SK-N-DZ (cell line): Measurements from ENCODE around the gene SFXN4.
A peak's percentile ranks its signal among the peaks of the same experiment; 100 is the strongest.
"Not testable (repeated sequence)": the region's sequence is repeated elsewhere in the genome, so short reads cannot be mapped to it uniquely, and the experiment has no call there.

Source experiments
- DNase-seq: peaks from one replicate; pipeline ENCODE4 v3.0.0-alpha.2; 2015; ENCODE audit warnings: low spot score

Gene SFXN4

DNA sequence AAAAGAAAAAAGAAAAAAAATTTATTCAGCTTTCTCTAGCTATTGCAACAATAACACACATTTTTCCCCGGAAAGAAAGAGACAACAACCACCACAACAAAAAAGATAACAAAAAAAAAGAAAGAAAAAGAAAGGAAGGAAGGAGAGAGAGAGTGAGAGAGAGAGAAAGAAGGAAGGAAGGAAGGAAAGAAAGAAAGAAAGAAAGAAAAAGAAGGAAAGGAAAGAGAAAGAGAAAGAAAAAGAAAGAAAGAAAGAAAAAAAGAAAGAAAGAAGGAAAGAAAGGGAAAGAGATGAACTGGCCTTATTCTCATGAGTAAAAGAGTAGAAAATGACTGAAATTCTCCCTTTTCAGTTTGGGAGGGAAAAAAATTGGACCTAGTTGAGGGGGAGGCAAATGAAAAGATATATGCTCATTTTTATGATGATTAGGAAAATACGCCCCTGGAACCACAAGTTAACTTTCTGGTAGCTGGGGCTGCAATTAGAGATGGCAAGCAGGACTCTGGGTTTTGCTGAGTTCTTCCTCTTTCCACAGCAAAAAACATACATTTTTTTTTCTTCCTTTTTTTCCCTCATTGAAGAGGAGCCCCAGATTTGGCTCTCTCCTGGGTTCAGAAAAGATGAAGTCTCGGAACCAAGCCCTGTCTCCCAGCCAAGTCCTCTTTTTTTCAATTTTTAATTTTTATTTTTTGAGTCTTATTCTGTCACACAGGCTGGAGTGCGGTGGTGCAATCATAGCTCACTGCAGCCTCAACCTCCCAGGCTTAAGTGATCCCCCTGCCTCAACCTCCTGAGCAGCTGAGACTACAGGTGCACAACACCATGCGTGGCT, 25.7 kb upstream of the SFXN4 start:
- no peak for DNase-seq

DNA sequence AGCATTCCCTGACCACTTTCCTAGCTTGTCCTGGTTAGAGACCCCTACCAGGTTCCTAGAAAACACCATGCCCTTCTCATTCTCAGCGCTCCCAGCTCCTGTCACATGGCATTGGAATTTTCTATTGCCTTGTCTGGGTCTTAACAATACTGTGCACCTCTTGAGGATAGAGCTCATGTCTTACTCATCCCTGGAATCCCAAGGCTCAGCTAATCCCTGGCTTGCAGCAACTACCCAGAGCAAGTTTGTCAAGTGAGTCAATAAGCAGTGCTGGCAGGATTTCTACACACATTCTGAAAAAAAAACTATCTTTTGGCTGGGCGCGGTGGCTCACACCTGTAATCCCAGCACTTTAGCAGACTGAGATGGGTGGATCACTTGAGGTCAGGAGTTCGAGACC, 24.8 kb upstream of the SFXN4 start:
- DNase-seq, result no peak

DNA sequence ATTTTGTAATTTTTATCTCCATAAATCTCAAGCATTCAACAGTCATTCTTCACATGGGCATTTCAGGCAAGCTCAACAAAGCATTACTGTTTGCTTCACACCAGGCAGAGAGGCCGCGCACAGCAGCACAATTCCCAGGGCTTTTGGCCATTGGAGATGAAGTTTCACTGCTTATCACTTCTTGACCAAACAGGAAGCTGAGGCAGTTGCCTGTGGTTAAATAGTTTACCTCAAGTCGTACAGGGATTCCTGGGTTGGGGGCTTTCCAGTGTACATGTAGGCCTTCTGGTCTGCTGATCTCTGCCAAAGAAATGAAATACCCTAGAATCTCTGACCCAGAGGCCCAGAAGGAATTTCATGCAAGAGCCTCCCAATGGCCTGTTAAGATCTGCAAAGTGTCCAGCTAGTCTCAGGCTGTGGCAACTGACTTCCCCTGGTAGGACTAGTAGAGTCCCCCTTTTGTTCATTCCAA, 24.3 kb upstream of the SFXN4 start:
- no peak for DNase-seq

DNA sequence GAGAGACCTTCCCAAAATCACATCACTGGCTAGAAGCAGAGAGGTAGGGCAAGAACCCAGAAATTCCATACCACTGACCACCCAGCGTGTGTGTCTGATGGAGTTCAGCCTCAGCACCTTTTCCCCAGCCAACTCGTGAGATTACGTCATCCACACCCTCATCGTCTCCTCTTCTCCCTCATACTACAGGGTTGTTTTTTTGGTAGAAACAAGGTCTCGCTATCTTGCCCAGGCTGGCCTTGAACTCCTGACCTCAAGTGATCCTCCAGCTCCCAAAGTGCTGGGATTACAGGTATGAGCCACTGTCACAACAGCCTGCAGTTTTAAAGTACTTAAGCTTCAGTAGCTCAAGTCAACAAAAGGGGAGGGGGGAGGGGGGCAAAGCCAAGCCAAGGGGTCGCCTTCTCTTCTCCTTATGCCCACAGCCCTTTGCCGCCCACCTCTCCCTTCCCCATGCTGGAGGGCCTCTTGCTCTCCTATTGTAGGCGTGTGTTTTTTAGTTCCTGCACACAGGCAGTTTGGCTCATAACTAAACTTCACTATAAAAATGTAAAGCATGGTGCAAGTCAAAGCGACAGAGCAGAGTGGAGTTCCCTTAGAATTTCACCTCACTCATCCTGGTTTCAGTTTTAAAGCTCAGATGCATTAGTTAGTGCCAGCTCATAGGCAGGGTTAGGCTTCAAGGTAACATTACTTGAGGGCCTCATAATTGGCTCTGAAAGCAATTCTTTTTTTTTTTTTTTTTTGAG, 18.3 kb upstream of the SFXN4 start:
- DNase-seq, result no peak

DNA sequence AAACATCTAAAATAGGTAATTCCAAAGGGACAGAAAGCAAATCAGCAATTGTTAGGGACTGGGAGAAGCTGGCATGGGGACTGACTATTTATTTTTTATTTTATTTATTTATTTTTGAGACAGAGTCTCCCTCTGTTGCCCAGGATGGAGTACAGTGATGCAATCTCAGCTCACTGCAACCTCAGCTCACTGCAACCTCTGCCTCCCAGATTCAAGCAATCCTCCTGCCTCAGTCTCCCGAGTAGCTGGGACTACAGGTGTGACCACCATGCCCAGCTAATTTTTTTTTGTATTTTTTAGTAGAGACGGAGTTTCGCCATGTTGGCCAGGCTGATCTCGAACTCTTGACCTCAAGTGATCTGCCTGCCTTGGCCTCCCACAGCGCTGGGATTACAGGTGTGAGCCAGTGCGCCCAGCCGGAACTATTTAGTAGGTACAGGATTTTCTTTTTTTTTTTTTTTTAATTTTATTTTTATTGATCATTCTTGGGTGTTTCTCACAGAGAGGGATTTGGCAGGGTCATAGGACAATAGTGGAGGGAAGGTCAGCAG, 15.4 kb upstream of the SFXN4 start:
- not testable (repeated sequence) for DNase-seq

DNA sequence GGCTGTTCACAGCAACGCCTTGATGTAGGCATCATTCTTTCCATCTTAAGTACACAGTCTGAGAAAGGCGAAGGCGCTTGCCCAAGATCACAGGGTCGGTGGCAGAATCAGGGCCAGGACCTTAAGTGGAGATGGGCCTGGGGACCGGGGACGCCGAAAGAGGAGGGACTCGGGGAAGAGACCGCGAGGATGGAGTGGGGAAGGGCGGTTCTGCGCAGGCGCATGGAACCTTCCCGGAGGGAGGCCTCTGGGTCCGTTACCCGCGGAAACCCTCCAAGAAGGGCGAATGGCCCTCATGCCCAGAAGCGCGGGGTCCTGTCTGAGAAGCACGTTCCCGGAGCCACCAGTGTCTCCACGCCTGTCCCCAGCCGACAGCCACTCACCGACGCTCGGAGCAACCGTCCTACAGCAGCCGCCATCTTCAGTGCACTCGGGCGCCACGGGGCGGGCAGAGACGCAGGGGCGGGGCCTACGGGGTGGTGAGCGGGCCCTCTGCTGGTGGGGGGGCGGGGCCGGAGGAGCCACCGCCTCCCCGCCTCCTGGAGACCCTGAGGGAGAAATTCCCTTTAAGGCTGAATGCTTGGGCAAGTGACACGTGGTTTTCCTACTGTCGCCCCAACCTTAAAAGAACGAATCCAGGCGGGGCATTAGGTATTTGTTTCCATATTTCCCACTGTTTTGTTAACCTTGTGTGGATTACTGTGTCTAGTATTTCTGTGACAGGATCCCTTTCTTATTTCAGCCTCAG, 13.0 kb upstream of the SFXN4 start, which contains the start of gene PRDX3:
Gene PRDX3, minus strand, starts transcription at position 441 of the 748 bp plus-strand sequence. Its CDS starts 22 bp downstream, at position 419.
- DNase-seq, result peak; percentile 92

DNA sequence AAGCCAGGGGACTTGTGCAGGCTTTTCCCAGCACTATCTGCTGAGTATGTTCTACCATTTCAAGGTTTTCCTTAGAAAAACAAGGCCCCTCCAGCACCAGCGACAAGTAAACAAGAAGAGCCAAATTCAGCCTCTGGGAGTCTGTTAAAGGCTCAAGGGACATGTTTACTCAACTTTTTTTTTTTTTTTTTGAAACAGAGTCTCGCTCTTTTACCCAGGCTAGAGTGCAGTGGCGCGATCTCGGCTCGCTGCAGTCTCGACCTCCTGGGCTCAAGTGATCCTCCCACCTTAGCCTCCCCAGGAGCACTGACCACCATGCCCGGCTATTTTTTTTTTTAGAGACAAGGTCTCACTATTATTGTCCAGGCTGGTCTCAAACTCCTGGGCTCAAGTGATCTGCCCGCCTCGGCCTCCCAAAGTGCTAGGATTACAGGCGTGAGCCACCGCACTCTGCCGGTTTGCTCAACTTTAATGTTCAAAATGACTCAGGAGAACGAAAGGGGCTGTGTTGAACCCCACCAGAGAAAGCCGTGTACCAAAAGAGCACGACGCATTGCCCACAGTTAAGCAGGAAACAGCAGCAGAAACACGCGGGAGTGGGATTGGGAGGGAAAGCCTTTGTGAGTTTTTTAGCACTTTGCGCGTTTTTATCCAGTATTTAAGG, 12.3 kb upstream of the SFXN4 start:
- no peak for DNase-seq

DNA sequence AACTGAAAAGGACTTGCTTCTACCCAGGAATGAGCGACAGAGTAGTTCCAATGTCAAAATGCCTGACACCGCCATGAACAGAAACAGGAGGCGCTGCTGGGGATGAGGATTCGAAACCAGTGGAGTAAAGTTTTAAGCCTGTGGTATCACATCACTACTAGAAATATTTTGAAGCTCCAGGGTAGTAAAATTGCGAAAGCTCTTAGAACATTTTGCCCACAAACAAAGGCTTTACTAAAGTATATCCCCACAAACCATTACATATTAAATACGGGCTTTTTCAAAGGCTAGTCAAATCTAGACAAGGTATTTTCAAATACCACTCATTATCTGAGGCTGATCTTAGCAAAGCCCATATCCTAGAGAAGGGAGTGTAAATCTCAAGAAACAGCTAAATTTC, 10.7 kb upstream of the SFXN4 start:
- no peak for DNase-seq

DNA sequence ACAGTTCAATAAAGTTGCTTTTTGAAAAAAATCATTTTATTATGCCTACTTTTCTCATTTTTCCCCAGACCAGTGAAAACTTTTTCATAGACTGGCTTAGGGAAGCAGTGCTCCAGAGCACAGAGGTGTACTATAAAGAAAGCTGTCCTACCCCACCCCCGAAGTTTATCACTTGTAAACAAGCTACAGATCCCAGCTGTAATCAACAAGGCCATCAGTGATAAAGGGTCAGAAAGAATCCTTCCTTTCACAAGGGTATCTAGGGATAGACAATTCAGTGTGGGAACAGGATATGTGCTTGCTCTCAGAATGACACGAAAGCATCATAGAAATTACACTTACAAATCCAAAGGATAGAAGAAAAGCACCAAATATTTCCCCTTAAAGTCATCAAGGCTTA, 8.6 kb upstream of the SFXN4 start:
- DNase-seq, result no peak

DNA sequence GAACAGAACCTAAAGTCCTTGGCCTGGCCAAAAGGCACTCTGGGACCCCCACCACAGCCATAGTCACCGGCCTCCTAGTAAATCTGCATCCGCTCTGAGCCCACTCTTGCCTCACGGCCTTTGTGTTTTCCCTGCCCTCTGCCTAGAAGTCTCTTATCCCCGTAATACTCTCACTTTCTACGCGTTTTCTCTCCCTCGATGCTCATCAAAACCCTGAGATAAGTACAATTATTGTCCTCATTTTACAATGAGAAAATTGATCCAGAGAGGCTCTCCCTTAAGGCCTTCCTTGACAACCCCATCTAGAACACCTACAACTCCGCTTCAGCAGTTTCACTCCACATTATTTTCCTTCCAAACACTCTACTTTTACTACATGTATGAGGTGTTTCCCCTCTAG, 1.5 kb upstream of the SFXN4 start:
- DNase-seq, result no peak

DNA sequence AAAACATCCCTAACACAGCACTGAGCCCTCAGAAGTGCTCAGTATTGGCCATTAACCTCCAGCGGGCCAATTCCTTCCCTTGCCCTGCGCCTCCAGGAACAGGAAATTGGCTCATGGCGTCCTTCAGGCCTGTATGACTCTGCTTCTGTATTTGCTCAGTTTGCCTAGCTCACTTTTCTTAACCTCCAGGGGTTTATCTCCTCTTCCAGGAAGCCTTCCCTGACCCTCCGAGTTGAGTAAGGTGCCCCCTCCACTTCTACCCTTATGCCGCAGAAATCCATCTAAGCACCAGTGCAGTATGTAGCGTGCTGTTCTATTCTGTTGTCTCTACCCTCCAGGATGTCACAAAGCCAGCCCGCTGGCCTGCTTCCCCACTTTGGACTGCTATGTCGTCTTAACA, 1.1 kb upstream of the SFXN4 start:
- no peak for DNase-seq

DNA sequence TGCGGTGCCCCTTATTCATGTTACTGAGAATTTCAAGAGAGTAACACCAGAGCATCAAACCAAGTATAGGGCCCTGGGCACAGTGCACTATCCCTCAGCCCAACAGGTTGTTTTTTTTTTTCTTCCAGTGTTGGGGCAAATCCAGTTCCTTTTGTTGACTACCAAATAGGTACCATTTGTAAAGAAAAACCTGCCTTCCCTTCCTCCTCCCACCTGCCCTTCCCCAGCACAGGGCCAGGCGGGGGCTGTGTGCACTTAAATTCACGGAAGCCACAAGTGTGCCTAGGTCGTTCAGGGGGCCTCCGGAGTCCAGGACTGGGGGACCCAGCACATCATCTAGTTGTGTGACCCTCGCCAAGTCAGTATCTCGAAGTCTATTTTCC, 595 bp upstream of the SFXN4 start:
- DNase-seq, result no peak

DNA sequence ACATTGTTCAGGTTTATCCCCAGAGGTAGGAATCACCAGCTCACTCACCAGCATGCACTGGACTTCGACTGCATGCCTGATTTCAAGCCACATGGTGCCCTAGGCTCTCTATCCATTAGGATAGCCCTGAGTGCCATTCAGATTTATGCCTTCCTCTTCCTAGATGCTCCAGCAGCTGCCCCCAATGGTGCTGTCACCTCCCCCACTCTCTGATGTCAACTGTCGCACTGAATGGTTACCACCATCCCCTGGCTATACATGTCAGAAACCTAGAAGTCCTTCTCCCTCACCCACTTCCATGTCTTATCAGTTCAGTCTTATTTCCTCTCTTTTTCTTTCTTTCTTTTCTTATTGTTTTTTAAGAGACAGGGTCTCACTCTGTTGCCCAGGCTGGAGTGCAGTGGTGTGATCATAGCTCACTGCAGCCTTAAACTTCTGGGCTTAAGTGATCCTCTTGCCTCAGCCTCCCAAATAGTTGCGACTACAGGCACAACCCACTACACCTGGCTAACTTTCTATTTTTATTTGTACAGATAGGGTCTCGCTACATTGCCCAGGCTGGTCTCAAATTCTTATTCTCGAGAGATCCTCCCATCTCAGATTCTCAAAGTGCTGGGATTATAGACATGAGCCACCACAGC, 2.9 kb downstream of the SFXN4 start:
- no peak for DNase-seq

DNA sequence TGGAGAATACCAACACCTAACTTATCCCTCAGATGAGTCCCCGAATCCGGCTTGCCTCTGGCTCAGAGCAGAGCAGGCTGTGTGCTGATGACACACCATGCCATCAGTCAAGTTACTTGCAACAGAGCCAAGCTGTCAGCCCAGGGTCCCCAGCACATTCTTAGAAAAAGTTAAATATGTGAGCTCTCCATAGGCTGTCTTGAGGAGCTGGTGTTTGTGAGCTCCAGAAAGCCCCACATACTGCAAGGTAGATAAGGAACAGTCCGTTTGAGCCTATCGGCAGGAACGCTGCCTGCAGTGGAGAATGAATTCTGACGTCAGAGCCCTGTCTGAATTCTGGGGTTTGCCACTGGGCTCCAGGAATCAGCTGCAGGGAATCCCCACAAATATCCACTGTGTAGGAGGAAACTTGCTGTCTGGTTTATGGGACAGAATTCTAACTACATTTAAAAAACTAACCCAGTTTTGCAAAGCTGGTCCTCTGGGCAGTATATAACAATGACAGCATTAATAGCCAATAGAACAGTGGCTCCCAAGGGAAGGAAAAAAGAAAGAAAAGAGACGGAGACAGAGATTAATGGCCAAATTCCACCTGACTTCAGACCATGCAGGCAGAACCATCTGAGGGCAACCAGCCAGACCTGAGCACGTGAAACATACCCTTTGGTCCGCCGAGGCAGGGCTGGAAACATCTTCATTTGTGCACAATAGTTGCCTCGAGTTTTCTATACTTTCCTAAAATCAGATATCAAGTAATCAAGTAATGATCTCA, 3.6 kb downstream of the SFXN4 start:
- DNase-seq, result no peak

DNA sequence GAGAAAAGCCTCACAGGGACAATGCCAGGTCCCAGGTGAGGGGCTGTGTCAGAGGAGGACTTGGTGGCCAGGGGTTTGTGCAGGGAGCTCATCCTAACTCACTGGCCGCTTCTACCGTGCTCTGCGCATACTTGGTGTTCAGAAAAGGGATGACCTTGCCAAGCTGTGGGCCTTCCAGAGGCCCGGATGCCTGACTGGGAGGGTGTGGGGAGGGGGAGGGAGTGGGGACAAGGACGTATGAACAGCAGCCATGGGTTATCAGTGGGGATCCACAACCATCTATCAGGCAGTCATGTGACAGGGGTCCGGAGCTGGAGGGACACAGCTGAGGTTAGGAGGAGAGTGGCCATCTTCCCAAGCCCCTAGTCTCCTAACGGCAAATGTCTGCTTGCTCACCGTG, 6.2 kb downstream of the SFXN4 start:
- no peak for DNase-seq

DNA sequence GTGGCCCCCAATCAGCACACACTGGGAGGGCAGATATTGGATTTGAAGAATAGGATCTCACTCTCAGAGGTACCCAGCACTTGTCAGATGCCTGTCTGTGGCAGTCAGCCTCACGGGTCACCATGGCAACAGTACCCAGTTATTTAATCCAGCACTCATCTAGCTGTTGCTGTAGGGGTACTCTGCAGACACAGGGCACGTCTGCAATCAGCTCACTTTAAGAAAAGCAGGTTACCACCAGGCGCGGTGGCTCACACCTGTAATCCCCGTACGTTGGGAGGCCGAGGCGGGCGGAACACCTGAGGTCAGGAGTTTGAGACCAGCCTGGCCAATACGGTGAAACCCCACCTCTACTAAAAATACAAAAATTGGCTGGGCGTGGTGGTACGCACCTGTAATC, 11.9 kb downstream of the SFXN4 start:
- no peak for DNase-seq

DNA sequence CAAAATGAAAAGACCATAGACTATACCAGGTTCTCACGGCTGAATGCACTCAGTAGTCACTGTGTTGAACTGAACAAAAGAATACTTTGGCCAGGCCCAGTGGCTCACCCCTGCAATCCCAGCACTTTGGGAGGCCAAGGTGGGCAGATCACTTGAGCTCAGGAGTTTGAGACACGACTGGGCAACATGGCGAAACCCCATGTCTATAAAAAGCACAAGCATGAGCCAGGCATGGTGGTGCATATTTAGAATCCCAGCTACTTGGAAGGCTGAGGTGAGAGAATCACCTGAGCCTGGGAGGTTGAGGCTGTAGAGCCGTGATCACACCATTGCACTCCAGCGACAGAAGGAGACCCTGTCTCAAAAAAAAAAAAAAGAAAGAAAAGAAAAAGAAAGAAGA, 12.5 kb downstream of the SFXN4 start:
- DNase-seq, result no peak

DNA sequence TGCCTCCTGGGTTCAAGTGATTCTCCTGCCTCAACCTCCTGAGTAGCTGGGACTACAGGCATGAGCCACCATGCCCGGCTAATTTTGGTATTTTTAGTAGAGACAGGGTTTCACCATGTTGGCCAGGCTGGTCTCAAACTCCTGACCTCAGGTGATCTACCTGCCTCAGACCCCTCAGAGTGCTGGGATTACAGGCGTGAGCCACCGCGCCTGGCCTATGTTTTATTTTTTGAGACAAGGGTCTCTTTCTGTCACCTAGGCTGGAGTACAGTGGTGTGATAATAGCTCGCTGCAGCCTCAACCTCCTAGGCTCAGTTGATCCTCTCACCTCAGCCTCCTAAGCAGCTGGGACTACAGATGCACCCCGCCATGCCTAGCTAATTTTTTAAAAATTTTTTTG, 13.9 kb downstream of the SFXN4 start:
- not testable (repeated sequence) for DNase-seq

DNA sequence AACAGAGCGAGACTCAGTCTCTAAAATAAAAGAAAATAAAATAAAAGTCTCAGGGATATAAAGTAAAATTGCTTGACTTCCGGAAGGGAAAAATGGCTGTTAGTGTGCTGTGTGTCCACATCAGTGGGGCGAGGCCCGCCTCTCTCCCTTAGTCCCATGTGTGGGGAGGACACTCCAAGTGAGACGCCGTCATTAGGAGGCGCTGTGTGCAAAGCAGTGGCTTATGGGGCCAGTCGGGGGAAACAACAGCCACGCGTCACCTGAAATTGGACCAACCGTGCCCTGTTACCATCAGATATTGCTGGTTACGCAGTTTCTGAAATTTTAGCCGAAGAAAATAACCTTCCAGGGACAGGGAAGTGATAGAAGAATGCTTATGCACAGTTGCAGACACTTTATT, 15.8 kb downstream of the SFXN4 start:
- DNase-seq, result no peak

DNA sequence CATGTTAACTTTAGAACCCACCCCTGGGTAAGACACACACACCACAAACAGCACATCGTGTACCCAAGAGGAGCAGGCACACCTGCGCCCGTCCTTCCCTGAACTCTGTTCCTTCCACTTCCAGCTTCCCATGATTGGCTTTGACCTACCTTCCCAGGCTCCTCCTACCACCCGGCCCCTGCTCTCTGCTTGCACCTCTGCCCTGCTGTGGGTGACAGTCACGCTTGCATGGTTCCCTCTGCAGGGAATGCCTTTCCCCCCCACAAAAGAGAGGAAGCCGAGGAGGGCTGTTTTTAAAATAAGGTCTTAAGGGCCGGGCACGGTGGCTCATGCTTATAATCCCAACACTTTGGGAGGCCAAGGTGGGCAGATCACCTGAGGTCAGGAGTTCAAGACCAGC, 16.4 kb downstream of the SFXN4 start:
- DNase-seq, result no peak
